ENCODE results near the gene HEXA.

GRCh38 chr15:72340366-72340765, 35.4 kb downstream of the HEXA start:
- TF ChIP-seq YY1 (IDR thresholded peaks at IDR 0.05), result no peak
- TF ChIP-seq, protein P1, sequence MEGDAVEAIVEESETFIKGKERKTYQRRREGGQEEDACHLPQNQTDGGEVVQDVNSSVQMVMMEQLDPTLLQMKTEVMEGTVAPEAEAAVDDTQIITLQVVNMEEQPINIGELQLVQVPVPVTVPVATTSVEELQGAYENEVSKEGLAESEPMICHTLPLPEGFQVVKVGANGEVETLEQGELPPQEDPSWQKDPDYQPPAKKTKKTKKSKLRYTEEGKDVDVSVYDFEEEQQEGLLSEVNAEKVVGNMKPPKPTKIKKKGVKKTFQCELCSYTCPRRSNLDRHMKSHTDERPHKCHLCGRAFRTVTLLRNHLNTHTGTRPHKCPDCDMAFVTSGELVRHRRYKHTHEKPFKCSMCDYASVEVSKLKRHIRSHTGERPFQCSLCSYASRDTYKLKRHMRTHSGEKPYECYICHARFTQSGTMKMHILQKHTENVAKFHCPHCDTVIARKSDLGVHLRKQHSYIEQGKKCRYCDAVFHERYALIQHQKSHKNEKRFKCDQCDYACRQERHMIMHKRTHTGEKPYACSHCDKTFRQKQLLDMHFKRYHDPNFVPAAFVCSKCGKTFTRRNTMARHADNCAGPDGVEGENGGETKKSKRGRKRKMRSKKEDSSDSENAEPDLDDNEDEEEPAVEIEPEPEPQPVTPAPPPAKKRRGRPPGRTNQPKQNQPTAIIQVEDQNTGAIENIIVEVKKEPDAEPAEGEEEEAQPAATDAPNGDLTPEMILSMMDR (IDR thresholded peaks at IDR 0.05; ENCODE audit: low read depth, low read length, missing input control), result no peak
- TF ChIP-seq REST (IDR thresholded peaks at IDR 0.05), result no peak
- TF ChIP-seq HNF4A (conservative IDR thresholded peaks at IDR 0.05), result no peak
- no peak for TF ChIP-seq RAD21 (IDR thresholded peaks at IDR 0.05)
- TF ChIP-seq ZBTB33 (IDR thresholded peaks at IDR 0.05), result no peak
